GM19193 (cell line): ENCODE results near the gene ANKRD11.

ENCODE experiments used
- POLR2A ChIP-seq: IDR thresholded peaks from 4 replicates; pipeline ENCODE4 v1.6.1; 2011; ENCODE audit not compliant: insufficient read depth, insufficient read length; ENCODE audit errors: extremely low read depth

ANKRD11 gene

GRCh38 chr16:89295071-89295900, 195.1 kb downstream of the ANKRD11 start:
- TF ChIP-seq POLR2A: no peak

GRCh38 chr16:89294486-89294885, 195.9 kb downstream of the ANKRD11 start:
- no peak for TF ChIP-seq POLR2A

- no peak for TF ChIP-seq POLR2A
Observed at GRCh38 chr16:89293276-89294143, 196.9 kb downstream of the ANKRD11 start.

GRCh38 chr16:89292443-89293078, 197.8 kb downstream of the ANKRD11 start:
- no peak for TF ChIP-seq POLR2A

- TF ChIP-seq POLR2A: no peak
Observed at GRCh38 chr16:89291776-89292175, 198.6 kb downstream of the ANKRD11 start.

- no peak for TF ChIP-seq POLR2A
Observed at GRCh38 chr16:89291363-89291762, 199.0 kb downstream of the ANKRD11 start.

GRCh38 chr16:89290887-89291286, 199.5 kb downstream of the ANKRD11 start:
- no peak for TF ChIP-seq POLR2A

- no peak for TF ChIP-seq POLR2A
Observed at GRCh38 chr16:89290472-89290871, 199.9 kb downstream of the ANKRD11 start.

- no peak for TF ChIP-seq POLR2A
Observed at GRCh38 chr16:89289428-89290395, 200.6 kb downstream of the ANKRD11 start.

- TF ChIP-seq POLR2A: no peak
Observed at GRCh38 chr16:89288966-89289365, 201.4 kb downstream of the ANKRD11 start.

GRCh38 chr16:89288577-89288844, 201.8 kb downstream of the ANKRD11 start:
- no peak for TF ChIP-seq POLR2A

GRCh38 chr16:89287777-89288576, 202.4 kb downstream of the ANKRD11 start:
- TF ChIP-seq POLR2A: peak; percentile 0

GRCh38 chr16:89286096-89286495, 204.3 kb downstream of the ANKRD11 start:
- no peak for TF ChIP-seq POLR2A

- no peak for TF ChIP-seq POLR2A
Observed at GRCh38 chr16:89285381-89285780, 205.0 kb downstream of the ANKRD11 start.
